HG02759 (cell line): ENCODE measurements around the gene USP1.

ENCODE experiments used
- ATAC-seq: cut with Tn5 transposase; IDR thresholded peaks from one replicate; pipeline ENCODE4 v1.9.1; 2021; ENCODE audit warnings: mild to moderate bottlenecking, moderate library complexity; ENCODE audit not compliant: unreplicated experiment

Gene USP1

DNA sequence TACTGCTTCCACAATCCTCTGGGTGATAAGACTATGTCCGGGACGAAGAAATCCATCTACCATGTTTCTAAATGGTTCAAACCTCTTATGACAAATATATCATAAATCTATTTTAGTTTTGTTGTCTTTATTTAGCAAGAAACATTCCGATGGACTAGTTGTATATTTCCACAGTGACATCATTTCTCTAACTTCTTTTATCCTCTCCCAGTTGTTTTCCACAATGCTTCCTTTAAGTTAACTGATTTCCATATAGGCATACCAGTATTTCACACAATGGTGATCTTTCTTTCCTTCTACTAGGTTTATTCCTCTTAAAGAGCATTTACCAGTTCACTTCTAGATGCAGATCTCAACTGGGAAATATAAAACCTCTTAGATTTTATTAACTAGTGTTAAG is 44.8 kb downstream of the USP1 start:
- ATAC-seq, result no peak

DNA sequence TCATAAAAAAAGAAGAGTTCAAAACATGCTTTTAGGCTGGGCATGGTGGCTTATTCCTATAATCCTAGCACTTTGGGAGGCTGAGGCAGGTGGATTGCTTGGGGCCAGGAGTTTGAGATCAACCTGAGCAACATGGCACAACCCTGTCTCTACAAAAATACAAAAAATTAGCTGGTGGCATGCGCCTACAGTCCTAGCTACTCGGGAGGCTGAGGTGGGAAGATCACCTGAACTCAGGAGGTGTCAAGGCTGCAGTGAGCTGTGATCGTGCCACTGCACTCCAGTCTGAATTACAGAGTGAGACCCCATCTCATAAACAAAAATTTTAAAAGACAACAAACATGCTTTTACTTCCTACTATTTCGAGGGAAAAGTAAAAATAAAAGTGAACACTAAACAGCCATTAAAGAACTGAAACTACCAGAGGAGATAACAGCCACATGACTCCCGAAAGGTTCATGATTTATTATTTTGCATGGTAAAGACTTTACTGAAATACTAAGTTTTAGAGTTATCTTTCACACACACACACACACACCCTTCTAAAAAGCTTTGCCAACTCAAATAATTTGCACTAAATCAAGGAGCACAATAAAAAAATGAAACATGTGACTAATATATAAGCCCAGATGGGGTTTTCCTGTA is 48.1 kb downstream of the USP1 start:
- no peak for ATAC-seq

DNA sequence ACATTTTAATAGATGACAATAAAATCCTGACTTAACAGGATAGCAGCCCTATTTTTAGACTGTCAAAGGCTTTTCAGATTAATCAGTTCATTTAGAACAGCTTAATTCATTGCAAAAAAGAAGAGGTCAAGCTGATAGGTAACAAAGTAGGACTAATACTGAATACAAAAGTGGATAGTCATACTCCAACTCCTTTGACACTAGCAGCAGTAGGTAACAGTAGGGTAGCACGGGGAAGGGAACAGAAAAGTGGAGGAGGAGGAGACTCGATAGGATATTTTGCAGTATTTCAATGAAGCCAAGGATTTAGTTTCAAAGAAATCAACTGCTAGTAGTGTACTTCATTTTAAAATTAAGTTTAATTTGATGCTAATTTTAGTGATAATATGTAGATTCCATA is 51.1 kb downstream of the USP1 start:
- ATAC-seq, result no peak

DNA sequence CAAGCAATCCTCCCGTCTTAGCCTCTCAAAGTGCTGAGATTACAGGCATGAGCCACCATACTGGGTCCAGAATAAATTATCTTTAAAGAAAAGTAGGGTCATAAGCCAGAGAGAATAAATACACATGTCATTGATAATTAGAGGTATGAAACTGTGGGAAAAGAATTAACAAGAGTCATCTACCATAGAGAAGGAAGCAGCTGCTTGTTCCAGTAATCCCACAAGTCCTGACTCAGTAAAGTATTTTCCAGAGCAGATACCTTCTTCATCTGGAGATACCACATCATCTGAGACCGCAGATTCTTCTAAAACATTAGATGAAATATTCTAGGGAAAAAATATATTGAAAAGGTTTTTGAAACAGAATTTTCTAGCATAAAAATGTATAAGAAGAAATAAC is 55.7 kb downstream of the USP1 start:
- ATAC-seq, result no peak

DNA sequence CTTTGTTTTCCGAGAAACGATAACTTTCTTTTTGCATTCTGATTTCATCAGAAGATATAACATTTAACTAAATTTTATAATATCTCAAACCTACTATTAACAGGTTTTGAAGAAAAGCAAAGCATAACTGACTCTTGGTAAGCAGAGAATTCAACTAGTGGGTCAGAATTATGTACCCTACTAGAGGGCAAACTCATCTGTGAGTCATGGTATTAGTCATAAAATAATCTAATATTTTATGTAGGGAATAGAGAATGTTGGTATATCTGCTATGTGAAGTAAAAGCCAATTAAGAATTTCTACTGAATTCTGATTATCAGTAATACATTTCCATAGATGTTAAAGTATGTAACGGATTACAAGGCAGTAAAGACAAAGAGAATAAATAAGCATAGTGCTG is 56.8 kb downstream of the USP1 start:
- no peak for ATAC-seq

DNA sequence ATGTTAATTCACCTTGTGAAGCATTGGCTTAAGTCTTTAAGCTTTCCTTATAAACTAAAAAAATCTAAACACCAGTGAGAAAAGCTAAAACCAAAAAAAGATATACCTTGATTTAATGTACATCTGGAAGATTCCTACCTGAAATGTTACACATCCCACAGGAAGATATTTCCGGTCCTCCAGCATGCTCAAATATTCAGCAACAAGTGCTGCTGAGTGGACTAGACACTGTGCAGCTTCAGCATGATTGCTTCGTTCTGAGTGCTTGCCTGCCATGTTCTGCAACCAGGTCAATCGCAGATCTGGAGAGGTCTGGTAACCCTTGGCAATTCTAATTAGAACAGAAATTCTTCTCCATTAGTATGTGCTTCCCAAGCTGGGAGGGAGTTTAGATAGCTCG is 57.3 kb downstream of the USP1 start:
- no peak for ATAC-seq

DNA sequence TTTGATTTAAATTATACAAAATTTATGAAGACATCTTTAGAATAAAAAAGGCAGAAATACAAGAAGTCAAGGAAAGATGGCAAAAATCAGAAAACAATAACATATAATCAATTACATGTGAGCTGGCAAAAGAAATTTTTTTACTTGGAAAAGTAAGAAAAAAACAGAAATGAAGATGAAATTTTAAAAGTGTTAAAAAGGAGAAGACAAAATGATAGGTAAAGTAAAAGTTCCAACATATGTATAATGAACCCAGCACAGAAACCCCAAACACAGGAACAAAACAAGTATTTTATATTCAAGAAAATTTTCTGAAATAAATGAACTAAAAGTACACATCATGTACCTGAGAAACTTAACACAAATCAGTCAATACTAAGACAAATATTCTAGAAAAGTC is 63.4 kb downstream of the USP1 start:
- no peak for ATAC-seq
